Right lobe of liver (tissue), 4 donors: ENCODE measurements around the gene LAMB3.

Experiments
- POLR2A ChIP-seq: fragments of 450-650 bp; IDR thresholded peaks from one replicate; pipeline ENCODE4 v1.6.1; 2017; ENCODE audit warnings: antibody characterized with exemption, mild to moderate bottlenecking
- TF ChIP-seq, protein P1 (sequence below), 4 donors: fragments of 200-600 bp in 3 of 4; fragments of 450-650 bp in 1 of 4; IDR thresholded peaks; one replicate each; pipeline versions ENCODE4 v1.5.1 to v1.8.0; 2016 to 2022; ENCODE audit warnings: antibody characterized with exemption in 4 of 4, mild to moderate bottlenecking in 2 of 4
- donor health status: DM: no; HTN: no; CAD: no.
- donor health status: DM: no; HTN: no; CAD: no.
- donor health status: DM: no; HTN: yes; CAD: no.

DNA sequence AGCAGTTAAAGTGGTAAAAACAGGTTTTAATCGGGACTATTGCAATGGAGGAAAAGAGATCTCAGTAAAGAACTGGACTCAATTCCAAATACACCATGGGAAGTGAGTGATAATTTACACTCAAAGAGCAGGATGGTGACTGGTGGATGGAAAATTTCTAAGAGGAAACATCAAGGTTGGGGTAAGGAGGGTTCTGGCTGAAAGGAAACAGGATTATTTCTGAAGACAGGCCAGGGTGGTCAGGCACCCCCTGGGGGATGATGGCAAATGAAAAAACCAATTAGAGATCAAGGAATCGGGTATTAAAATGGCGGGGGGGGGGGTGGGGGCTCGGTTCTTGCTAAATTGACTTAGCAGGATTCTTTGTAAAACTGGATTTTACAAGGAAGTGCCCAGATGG lies 40.1 kb upstream of the LAMB3 start:
- TF ChIP-seq POLR2A: no peak
- TF ChIP-seq, protein P1, sequence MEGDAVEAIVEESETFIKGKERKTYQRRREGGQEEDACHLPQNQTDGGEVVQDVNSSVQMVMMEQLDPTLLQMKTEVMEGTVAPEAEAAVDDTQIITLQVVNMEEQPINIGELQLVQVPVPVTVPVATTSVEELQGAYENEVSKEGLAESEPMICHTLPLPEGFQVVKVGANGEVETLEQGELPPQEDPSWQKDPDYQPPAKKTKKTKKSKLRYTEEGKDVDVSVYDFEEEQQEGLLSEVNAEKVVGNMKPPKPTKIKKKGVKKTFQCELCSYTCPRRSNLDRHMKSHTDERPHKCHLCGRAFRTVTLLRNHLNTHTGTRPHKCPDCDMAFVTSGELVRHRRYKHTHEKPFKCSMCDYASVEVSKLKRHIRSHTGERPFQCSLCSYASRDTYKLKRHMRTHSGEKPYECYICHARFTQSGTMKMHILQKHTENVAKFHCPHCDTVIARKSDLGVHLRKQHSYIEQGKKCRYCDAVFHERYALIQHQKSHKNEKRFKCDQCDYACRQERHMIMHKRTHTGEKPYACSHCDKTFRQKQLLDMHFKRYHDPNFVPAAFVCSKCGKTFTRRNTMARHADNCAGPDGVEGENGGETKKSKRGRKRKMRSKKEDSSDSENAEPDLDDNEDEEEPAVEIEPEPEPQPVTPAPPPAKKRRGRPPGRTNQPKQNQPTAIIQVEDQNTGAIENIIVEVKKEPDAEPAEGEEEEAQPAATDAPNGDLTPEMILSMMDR (IDR thresholded peaks at IDR 0.05): no peak
